Ovary (tissue), 9 donors: ENCODE results near the gene FHOD1. TPM values are rescaled to one million over a fixed set of nuclear protein-coding genes. Genes with fewer than 3 reads are reported as not detected.

Experiments used
- DNase-seq, 5 donors: peaks; one replicate each; pipeline ENCODE4 v3.0.0-alpha.2; 2019 to 2020
- H3K27ac ChIP-seq, 2 donors: fragments of 200-600 bp; one replicate each; pipeline versions ENCODE4 v1.5.1 to v1.8.0; 2019 to 2022
- H3K27me3 ChIP-seq: fragments of 200-600 bp; one replicate; pipeline ENCODE4 v1.8.0; 2022
- H3K36me3 ChIP-seq: fragments of 200-600 bp; sonication (generic); one replicate; pipeline ENCODE4 v1.5.1; 2019
- H3K4me1 ChIP-seq: one replicate; pipeline ENCODE4 v1.8.1; 2013; ENCODE audit warnings: mild to moderate bottlenecking, moderate library complexity; ENCODE audit not compliant: insufficient read depth
- H3K4me3 ChIP-seq: fragments of 200-600 bp; sonication (generic); one replicate; pipeline ENCODE4 v1.5.1; 2017
- H3K9me3 ChIP-seq, 2 donors: fragments of 200-600 bp in 1 of 2; sonication (generic) in 1 of 2; one replicate each; pipeline versions ENCODE4 v1.5.1 to v1.8.1; 2013 to 2019; ENCODE audit warnings: mild to moderate bottlenecking in 1 of 2, moderate library complexity in 1 of 2
- EP300 ChIP-seq: sonication (generic); formaldehyde crosslinking; IDR thresholded peaks from one replicate; pipeline ENCODE4 v1.6.1; 2017; ENCODE audit warnings: antibody characterized with exemption
- POLR2A ChIP-seq: fragments of 450-650 bp; IDR thresholded peaks from one replicate; pipeline ENCODE4 v1.6.1; 2017; ENCODE audit warnings: antibody characterized with exemption, mild to moderate bottlenecking, moderate library complexity
- WGBS, 3 donors: extraction: QIAGEN DNeasy Blood & Tissue Kit in 1 of 3; methylation state at CpG; one replicate each; pipeline versions ENCODE4 v1.1.5 to v1.1.7; 2013 to 2017; 5-methylcytosine and 5-hydroxymethylcytosine counted together
- intact Hi-C, 4 donors: fragments of 100-400 bp; cut with DNase I; formaldehyde crosslinking; loops; one replicate each; pipeline versions ENCODE4 v1.11.0 to v1.15.1; 2022 to 2023
- polyA plus RNA-seq, 2 donors: library from polyadenylated mRNA; stranded (reverse); fragments of 200-250 nt in 1 of 2; fragments of 350-450 nt in 1 of 2; fragmentation: Illumina TruSeq in 1 of 2; extraction: RNeasy Lipid Tissue Mini Kit (QIAGEN cat#74804) in 1 of 2; gene quantifications; one replicate each; pipeline ENCODE4 v1.2.3, GENCODE V29; 2013 to 2014
- total RNA-seq, 7 donors: library from RNA; depleted of rRNA in 2 of 7; stranded (reverse); fragments of >200 nt in 2 of 7; fragmentation: NEBNext Ultra II Directional in 3 of 7; extraction: Animal tissue kit (Norgen Biotek cat#: 25700) in 3 of 7; gene quantifications; one replicate each; pipeline versions ENCODE4 v1.1.0 to v1.2.4, GENCODE V29; 2016 to 2023
- TF ChIP-seq, protein P1 (sequence below), 3 donors: fragments of 450-650 bp in 2 of 3; fragments of 200-600 bp in 1 of 3; IDR thresholded peaks; one replicate each; pipeline versions ENCODE4 v1.5.1 to v1.8.0; 2016 to 2022; ENCODE audit warnings: antibody characterized with exemption in 3 of 3, mild to moderate bottlenecking in 1 of 3
- donor health status: DM: no; HTN: no; CAD: no; lungs with moderate emphysema.
- donor health status: DM: no; HTN: no; CAD: no.
- donor health status: Bipolar disorder and iron deficiency.
- donor health status: DM: yes; HTN: yes; CAD: no.
- donor health status: DM: no; HTN: no; CAD: no.
- donor health status: DM: yes; HTN: yes; CAD: no.

FHOD1 gene
- total and polyA plus RNA-seq, 9 donors, result 16.0 to 84.2 (median 36.9) TPM

DNA sequence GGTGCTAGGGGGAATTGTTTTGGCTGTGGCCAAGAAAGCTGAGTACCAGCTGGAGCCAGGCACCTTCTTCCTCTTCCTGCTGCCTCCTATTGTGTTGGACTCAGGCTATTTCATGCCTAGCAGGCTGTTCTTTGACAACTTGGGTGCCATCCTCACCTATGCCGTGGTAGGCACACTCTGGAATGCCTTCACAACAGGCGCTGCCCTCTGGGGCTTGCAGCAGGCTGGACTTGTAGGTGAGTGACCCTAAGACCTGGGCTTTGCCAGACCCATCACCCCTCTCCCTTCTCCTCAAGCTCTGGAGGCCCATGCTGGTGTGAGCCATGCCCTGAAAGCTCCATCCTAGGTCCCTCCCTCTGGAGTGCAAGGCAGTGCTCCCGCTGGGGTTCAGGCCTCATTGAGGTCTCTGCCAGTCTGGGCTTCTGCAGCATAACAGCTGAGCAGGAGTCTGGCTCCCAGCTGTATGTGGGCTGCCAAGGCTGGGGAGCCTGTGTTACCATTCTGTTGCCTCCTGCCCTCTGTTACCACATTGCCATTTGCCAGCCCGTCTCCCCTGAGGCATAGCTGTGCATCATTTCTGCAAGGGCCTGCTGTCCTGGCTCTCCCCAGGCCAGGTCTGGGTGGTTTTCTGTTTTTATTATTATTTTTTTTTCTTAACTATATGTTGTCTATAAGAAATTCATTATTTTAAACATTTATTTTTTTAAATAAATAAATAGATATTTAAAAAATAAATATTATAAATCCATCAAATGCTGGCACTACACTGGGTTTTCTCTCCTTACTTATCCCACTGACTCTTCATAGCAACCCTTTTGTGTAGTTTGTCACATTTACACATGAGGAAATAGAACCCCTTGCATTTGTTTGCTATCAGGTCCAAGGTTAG is 5.6 kb upstream of the FHOD1 start:
- Histone ChIP-seq H3K4me3 (no peak overlapping the region), H3K4me1 (peaks cover 3% of the 10 kb centered on the region), H3K9me3 (no peaks in the 10 kb centered on the region), H3K27ac (no peak overlapping the region), H3K36me3 (no peaks in the 10 kb centered on the region), H3K27me3 (no peaks in the 10 kb centered on the region)
- TF ChIP-seq POLR2A, result no peak
- TF ChIP-seq EP300, result no peak
- TF ChIP-seq, protein P1, sequence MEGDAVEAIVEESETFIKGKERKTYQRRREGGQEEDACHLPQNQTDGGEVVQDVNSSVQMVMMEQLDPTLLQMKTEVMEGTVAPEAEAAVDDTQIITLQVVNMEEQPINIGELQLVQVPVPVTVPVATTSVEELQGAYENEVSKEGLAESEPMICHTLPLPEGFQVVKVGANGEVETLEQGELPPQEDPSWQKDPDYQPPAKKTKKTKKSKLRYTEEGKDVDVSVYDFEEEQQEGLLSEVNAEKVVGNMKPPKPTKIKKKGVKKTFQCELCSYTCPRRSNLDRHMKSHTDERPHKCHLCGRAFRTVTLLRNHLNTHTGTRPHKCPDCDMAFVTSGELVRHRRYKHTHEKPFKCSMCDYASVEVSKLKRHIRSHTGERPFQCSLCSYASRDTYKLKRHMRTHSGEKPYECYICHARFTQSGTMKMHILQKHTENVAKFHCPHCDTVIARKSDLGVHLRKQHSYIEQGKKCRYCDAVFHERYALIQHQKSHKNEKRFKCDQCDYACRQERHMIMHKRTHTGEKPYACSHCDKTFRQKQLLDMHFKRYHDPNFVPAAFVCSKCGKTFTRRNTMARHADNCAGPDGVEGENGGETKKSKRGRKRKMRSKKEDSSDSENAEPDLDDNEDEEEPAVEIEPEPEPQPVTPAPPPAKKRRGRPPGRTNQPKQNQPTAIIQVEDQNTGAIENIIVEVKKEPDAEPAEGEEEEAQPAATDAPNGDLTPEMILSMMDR (IDR thresholded peaks at IDR 0.05), result no peak
- DNase-seq, result peak in 1 of 5 donors; percentile 11
- intact Hi-C loops, result loop anchor here in 1 of 4 donors (10.0 kb wide), 1 partner anchor 162 kb away; the partner anchor contains the start of gene ZDHHC1
- 91 to 95% (median 91%) methylated on average over 4 of the region's 4 CpGs for WGBS, 3 donors

DNA sequence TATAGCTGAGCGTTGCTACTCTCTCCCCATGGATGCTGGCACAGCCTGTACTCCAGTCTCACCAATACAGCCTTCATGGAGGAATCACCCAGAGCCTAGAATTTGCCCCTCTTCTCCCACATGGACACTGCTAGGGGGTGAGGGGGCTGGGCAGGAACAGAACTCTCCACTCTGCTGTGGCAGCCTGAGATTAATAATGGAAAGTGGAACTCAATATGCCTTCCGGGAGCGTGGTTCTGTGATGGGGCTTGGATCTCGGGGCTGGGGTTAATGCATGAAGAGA is 2.7 kb upstream of the FHOD1 start:
- Histone ChIP-seq H3K27ac (no peak overlapping the region), H3K4me1 (peaks cover 10% of the 10 kb centered on the region), H3K36me3 (no peaks in the 10 kb centered on the region), H3K4me3 (no peak overlapping the region), H3K27me3 (no peaks in the 10 kb centered on the region), H3K9me3 (no peaks in the 10 kb centered on the region)
- no peak for TF ChIP-seq EP300
- TF ChIP-seq, protein P1 (IDR thresholded peaks at IDR 0.05), result no peak
- no peak for TF ChIP-seq POLR2A
- intact Hi-C loops, result loop anchor here in 1 of 4 donors (10.0 kb wide), 1 partner anchor 165 kb away; the partner anchor contains the start of gene ZDHHC1
- 73 to 78% (median 78%) methylated on average over 4 of the region's 4 CpGs for WGBS, 3 donors
- peak in 1 of 5 donors; percentile 8 for DNase-seq

DNA sequence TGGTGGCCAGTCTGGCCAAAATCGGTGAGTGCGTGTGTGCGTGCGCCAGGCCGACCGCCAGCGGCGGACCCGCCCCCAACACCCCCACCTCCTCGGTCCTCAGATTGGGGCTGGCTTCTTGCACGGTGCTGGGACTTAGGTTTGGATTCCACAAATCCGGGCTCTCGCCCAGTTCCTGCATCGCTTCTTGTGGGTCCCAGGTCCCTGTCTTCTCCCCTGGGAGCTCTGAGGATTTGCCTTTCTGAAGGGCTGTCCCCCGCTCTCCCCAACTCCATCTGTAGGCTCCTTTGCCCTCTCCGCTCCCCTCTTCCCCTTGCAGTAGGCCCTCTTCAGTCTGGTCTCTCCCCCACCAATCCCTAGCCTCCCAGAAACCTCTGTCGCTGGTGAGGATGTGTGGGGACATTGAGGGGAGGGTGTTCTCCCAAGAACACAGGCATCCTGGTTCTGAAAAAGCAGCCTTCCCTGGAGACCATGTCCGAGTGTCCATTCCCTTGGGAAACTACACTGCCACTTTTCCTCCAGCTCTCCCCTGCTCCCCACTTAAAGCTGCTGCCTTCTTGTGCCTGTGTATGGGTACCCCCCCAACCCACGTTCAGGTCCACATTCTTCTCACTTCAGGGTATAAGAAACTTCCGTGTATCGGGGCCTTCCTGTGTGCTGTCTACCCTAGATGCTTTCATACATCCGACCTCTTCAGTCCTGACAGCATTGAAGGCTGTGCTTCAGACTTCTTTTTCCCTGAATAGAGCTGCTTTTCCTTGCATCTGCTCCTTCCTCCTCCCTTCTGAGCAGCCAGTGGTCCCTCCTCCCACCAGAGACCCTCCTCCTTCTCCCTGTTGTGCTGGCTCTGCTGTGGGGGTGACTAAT is 2.1 kb upstream of the FHOD1 start:
- H3K27me3 ChIP-seq, result no peaks in the 10 kb centered on the region
- intact Hi-C loops, result loop anchor here in 1 of 4 donors (10.0 kb wide), 1 partner anchor 165 kb away; the partner anchor contains the start of gene ZDHHC1
- H3K36me3 ChIP-seq, result no peaks in the 10 kb centered on the region
- no peaks in the 10 kb centered on the region for H3K9me3 ChIP-seq
- peak in 2 of 5 donors; percentile 7 to 58 for DNase-seq
- H3K4me3 ChIP-seq, result peak overlapping the region; percentile 34
- 13 to 18% (median 14%) methylated on average over 22 of the region's 22 CpGs for WGBS, 3 donors
- H3K4me1 ChIP-seq, result peaks cover 12% of the 10 kb centered on the region
- H3K27ac ChIP-seq, result no peak overlapping the region
- no peak for TF ChIP-seq POLR2A
- no peak for TF ChIP-seq EP300
- TF ChIP-seq, protein P1 (IDR thresholded peaks at IDR 0.05), result no peak

DNA sequence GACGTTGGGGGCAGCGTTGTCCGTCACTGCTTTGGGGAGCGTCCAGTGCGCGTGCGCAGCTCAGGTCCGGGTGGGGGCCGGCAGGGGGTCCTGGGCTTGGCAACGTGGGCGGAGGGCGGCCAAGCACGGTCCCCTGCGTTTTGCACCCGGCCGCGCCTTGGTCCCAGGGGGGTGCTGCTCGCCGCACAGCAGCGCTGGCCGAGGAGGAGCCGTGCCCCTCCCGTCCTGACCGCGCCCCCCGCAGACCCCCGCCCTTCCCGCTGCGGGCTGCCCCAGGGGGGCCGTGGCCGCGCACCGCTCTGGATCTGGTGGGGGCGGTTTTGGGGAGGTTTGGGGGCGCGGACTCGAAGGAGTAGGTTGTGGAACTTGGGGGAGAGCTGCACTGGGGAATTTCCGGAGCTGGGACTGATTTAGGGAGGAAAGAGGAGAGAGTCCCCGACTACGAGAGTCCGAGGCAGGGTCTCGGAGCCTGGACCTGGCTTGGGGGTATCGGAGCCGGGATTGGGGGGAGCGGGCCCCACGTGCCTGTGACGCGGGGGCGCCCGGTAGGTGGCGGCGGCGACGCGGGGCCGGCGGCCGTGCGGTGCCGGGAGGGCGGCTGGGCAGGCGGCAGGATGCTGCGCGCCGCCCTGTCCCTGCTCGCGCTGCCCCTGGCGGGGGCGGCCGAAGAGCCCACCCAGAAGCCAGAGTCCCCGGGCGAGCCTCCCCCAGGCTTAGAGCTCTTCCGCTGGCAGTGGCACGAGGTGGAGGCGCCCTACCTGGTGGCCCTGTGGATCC is 1.3 kb upstream of the FHOD1 start, which contains the start of gene SLC9A5:
Gene SLC9A5, plus strand, starts transcription at position 579 of the 777 bp plus-strand sequence. Its CDS starts 36 bp downstream, at position 615.
- H3K4me3 ChIP-seq, result peak within 1 kb of the TSS; percentile 34
- H3K9me3 ChIP-seq, result no peaks in the 10 kb centered on the region
- peaks cover 12% of the 10 kb centered on the region for H3K4me1 ChIP-seq
- DNase-seq, result peak in 4 of 5 donors; percentile 51 to 69 (median 64)
- WGBS, 3 donors, result 0 to 1% (median 1%) methylated on average over 52 to 75 of the region's 75 CpGs
- intact Hi-C loops, result no loop called here
- H3K27ac ChIP-seq, result no peak within 1 kb of the TSS
- TF ChIP-seq, protein P1 (IDR thresholded peaks at IDR 0.05), result peak in 1 of 3 donors; percentile 50
- TF ChIP-seq POLR2A, result peak; percentile 9
- no peak for TF ChIP-seq EP300
- H3K36me3 ChIP-seq, result no peaks in the 10 kb centered on the region
- no peaks in the 10 kb centered on the region for H3K27me3 ChIP-seq
